ENCODE results near the gene SCGB3A1.

The SCGB3A1 gene

DNA sequence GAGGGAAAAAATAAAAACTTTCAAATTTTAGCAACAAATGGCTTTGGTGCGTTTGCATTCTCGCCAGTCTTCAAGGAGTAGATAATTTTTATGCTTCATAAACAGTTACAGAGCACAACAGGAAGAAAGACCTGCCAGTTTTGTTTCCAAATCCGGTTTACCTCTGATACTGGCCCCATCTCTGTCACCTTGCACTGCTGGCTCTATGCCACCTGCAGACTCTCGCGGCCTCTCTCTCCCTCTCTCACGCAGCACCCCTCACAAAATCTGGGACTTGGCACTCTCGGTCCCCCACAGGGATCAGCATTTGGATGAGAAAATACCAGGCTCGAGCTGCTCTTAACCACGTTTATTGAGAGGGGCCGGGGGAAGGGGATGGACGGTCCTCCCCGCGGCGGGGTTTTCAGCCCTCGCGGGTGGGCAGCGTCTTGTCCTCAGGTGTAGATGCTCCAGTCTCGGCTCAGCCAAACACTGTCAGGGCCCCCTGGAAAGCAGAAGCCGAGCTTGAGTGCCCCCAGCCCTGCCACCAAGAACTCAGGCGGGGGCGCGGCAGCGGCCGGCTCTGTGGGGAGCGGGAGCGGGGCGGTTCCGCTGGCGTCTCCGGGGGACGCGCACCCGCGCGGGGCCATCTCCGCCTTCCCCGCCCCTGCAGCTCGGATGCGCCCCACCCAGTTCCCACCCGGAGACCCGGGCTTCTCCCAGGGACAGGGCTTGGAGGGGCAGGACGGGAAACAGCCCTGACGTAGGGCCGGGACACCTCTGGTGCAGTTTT is 1.3 kb downstream of the SCGB3A1 start:
- Histone ChIP-seq H3K36me3 (replicated peaks in 1 of 2; ENCODE audit: control insufficient read depth in 2 of 2, insufficient read depth in 2 of 2, low read length in 2 of 2) (no peaks in the 10 kb centered on the region), H3K4ac (ENCODE audit: low read length) (no peak overlapping the region), H2BK12ac (ENCODE audit: low read length) (no peak overlapping the region), H3K9me3 (replicated peaks in 1 of 2; ENCODE audit: control insufficient read depth in 2 of 2, insufficient read depth in 1 of 2, low read depth in 1 of 2, low read length in 2 of 2) (no peaks in the 10 kb centered on the region), H2BK5ac (ENCODE audit: low read length) (no peak overlapping the region), H3K4me3 (ENCODE audit: low read length in 2 of 2) (peak overlapping the region in 1 of 2 donors; percentile 68), H2BK120ac (ENCODE audit: low read depth, low read length) (no peak overlapping the region), H3K14ac (ENCODE audit: low read length) (peak overlapping the region; percentile 21), H3K27ac (replicated peaks; ENCODE audit: low read length) (no peak overlapping the region), H4K91ac (ENCODE audit: low read depth, low read length, poor library complexity) (no peak overlapping the region), H3K79me1 (ENCODE audit: low read depth, low read length) (peaks cover under 1% of the 10 kb centered on the region), H3K4me1 (ENCODE audit: control insufficient read depth in 2 of 2, insufficient read depth in 1 of 2, low read depth in 1 of 2, low read length in 2 of 2) (peaks cover 0 to 5% of the 10 kb centered on the region in 2 donors), H2AK5ac (ENCODE audit: low read depth, low read length) (no peak overlapping the region), H2AFZ (ENCODE audit: low read length) (peak overlapping the region; percentile 82), H3K27me3 (ENCODE audit: control insufficient read depth in 3 of 3, insufficient read depth in 3 of 3, low read depth in 1 of 3, low read length in 3 of 3) (peaks cover 7 to 56% (median 45%) of the 10 kb centered on the region in 3 experiments), H2BK15ac (ENCODE audit: low read length) (peak overlapping the region; percentile 49), H3K18ac (ENCODE audit: low read length) (peak overlapping the region; percentile 87), H3K9ac (ENCODE audit: low read depth, low read length, poor library complexity) (no peak overlapping the region), H3K4me2 (ENCODE audit: insufficient read depth, low read length, poor library complexity, severe bottlenecking) (peak overlapping the region; percentile 75), H4K8ac (ENCODE audit: low read depth, low read length) (no peak overlapping the region), H3K23ac (ENCODE audit: low read depth, low read length, poor library complexity) (no peak overlapping the region)
- WGBS, 2 donors (ENCODE audit: extremely low coverage in 2 of 2, insufficient read length in 2 of 2, insufficient replicate concordance in 1 of 2) = no CpG with 5 or more reads among the region's 44 CpGs
- DNase-seq (ENCODE audit: low spot score) = no peak

DNA sequence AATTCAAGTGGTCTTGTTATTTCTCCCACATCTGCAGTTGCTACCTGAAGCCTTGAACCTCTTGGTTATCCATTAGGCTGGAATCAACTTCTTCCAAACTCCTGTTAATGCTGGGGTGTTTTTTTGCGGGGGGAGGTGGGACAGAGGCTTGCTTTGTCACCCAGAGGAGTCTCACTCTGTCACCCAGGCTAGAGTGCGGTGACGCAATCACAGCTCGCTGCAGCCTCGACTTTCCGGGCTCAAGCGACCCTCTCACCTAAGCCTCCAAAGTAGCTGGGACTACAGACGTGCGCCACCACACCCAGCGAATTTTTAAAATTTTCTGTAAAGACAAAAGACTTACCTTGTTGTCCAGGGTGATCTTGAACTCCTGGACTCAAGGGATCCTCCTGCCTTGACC is 4.4 kb downstream of the SCGB3A1 start:
- no peaks in the 10 kb centered on the region for H3K36me3 ChIP-seq (replicated peaks in 1 of 2; ENCODE audit: control insufficient read depth in 2 of 2, insufficient read depth in 2 of 2, low read length in 2 of 2)
- no CpG with 5 or more reads among the region's 10 CpGs for WGBS, 2 donors (ENCODE audit: extremely low coverage in 2 of 2, insufficient read length in 2 of 2, insufficient replicate concordance in 1 of 2)
- H3K27ac ChIP-seq (replicated peaks; ENCODE audit: low read length) = no peak overlapping the region
- no peak overlapping the region for H2BK15ac ChIP-seq (ENCODE audit: low read length)
- no peak overlapping the region for H3K4ac ChIP-seq (ENCODE audit: low read length)
- peaks cover 7 to 39% (median 38%) of the 10 kb centered on the region in 3 experiments for H3K27me3 ChIP-seq (ENCODE audit: control insufficient read depth in 3 of 3, insufficient read depth in 3 of 3, low read depth in 1 of 3, low read length in 3 of 3)
- no peaks in the 10 kb centered on the region for H3K9me3 ChIP-seq (replicated peaks in 1 of 2; ENCODE audit: control insufficient read depth in 2 of 2, insufficient read depth in 1 of 2, low read depth in 1 of 2, low read length in 2 of 2)
- no peak overlapping the region for H2AK5ac ChIP-seq (ENCODE audit: low read depth, low read length)
- no peak overlapping the region for H2BK12ac ChIP-seq (ENCODE audit: low read length)
- no peak overlapping the region for H2BK5ac ChIP-seq (ENCODE audit: low read length)
- H3K79me1 ChIP-seq (ENCODE audit: low read depth, low read length) = no peaks in the 10 kb centered on the region
- H4K91ac ChIP-seq (ENCODE audit: low read depth, low read length, poor library complexity) = no peak overlapping the region
- H2AFZ ChIP-seq (ENCODE audit: low read length) = no peak overlapping the region
- no peaks in the 10 kb centered on the region for H3K4me1 ChIP-seq (ENCODE audit: control insufficient read depth in 2 of 2, insufficient read depth in 1 of 2, low read depth in 1 of 2, low read length in 2 of 2)
- no peak overlapping the region for H3K18ac ChIP-seq (ENCODE audit: low read length)
- H3K4me2 ChIP-seq (ENCODE audit: insufficient read depth, low read length, poor library complexity, severe bottlenecking) = no peak overlapping the region
- no peak overlapping the region for H2BK120ac ChIP-seq (ENCODE audit: low read depth, low read length)
- H3K23ac ChIP-seq (ENCODE audit: low read depth, low read length, poor library complexity) = no peak overlapping the region
- H4K8ac ChIP-seq (ENCODE audit: low read depth, low read length) = no peak overlapping the region
- DNase-seq (ENCODE audit: low spot score) = no peak
- H3K4me3 ChIP-seq (ENCODE audit: low read length in 2 of 2) = no peak overlapping the region
- H3K14ac ChIP-seq (ENCODE audit: low read length) = no peak overlapping the region
- H3K9ac ChIP-seq (ENCODE audit: low read depth, low read length, poor library complexity) = no peak overlapping the region

- Histone ChIP-seq H3K79me1 (ENCODE audit: low read depth, low read length) (no peaks in the 10 kb centered on the region), H2AK5ac (ENCODE audit: low read depth, low read length) (no peak overlapping the region), H2BK12ac (ENCODE audit: low read length) (no peak overlapping the region), H3K36me3 (replicated peaks in 1 of 2; ENCODE audit: control insufficient read depth in 2 of 2, insufficient read depth in 2 of 2, low read length in 2 of 2) (no peaks in the 10 kb centered on the region), H3K9ac (ENCODE audit: low read depth, low read length, poor library complexity) (no peak overlapping the region), H3K4me3 (ENCODE audit: low read length in 2 of 2) (no peak overlapping the region), H3K23ac (ENCODE audit: low read depth, low read length, poor library complexity) (no peak overlapping the region), H3K27me3 (ENCODE audit: control insufficient read depth in 3 of 3, insufficient read depth in 3 of 3, low read depth in 1 of 3, low read length in 3 of 3) (peaks cover 7 to 33% (median 31%) of the 10 kb centered on the region in 3 experiments), H3K18ac (ENCODE audit: low read length) (no peak overlapping the region), H3K9me3 (replicated peaks in 1 of 2; ENCODE audit: control insufficient read depth in 2 of 2, insufficient read depth in 1 of 2, low read depth in 1 of 2, low read length in 2 of 2) (no peaks in the 10 kb centered on the region), H2BK120ac (ENCODE audit: low read depth, low read length) (no peak overlapping the region), H2BK15ac (ENCODE audit: low read length) (no peak overlapping the region), H3K14ac (ENCODE audit: low read length) (no peak overlapping the region), H3K4me2 (ENCODE audit: insufficient read depth, low read length, poor library complexity, severe bottlenecking) (no peak overlapping the region), H3K4me1 (ENCODE audit: control insufficient read depth in 2 of 2, insufficient read depth in 1 of 2, low read depth in 1 of 2, low read length in 2 of 2) (no peaks in the 10 kb centered on the region), H3K27ac (replicated peaks; ENCODE audit: low read length) (no peak overlapping the region), H2AFZ (ENCODE audit: low read length) (no peak overlapping the region), H2BK5ac (ENCODE audit: low read length) (no peak overlapping the region), H4K91ac (ENCODE audit: low read depth, low read length, poor library complexity) (no peak overlapping the region), H3K4ac (ENCODE audit: low read length) (no peak overlapping the region), H4K8ac (ENCODE audit: low read depth, low read length) (no peak overlapping the region)
- no CpG with 5 or more reads among the region's 3 CpGs for WGBS, 2 donors (ENCODE audit: extremely low coverage in 2 of 2, insufficient read length in 2 of 2, insufficient replicate concordance in 1 of 2)
- DNase-seq (ENCODE audit: low spot score) = no peak
Measured at GRCh38 chr5:180586204-180586603, 5.1 kb downstream of the SCGB3A1 start.

GRCh38 chr5:180583738-180584137 is 7.6 kb downstream of the SCGB3A1 start:
- H3K23ac ChIP-seq (ENCODE audit: low read depth, low read length, poor library complexity) = no peak overlapping the region
- no peak overlapping the region for H3K4me3 ChIP-seq (ENCODE audit: low read length in 2 of 2)
- no CpG with 5 or more reads among the region's 2 CpGs for WGBS, 2 donors (ENCODE audit: extremely low coverage in 2 of 2, insufficient read length in 2 of 2, insufficient replicate concordance in 1 of 2)
- no peaks in the 10 kb centered on the region for H3K79me1 ChIP-seq (ENCODE audit: low read depth, low read length)
- H3K18ac ChIP-seq (ENCODE audit: low read length) = no peak overlapping the region
- H3K36me3 ChIP-seq (replicated peaks in 1 of 2; ENCODE audit: control insufficient read depth in 2 of 2, insufficient read depth in 2 of 2, low read length in 2 of 2) = peaks cover 0 to 5% of the 10 kb centered on the region in 2 donors
- H2BK120ac ChIP-seq (ENCODE audit: low read depth, low read length) = no peak overlapping the region
- H2BK12ac ChIP-seq (ENCODE audit: low read length) = no peak overlapping the region
- no peak overlapping the region for H2BK5ac ChIP-seq (ENCODE audit: low read length)
- H3K9me3 ChIP-seq (replicated peaks in 1 of 2; ENCODE audit: control insufficient read depth in 2 of 2, insufficient read depth in 1 of 2, low read depth in 1 of 2, low read length in 2 of 2) = no peaks in the 10 kb centered on the region
- no peak overlapping the region for H2AFZ ChIP-seq (ENCODE audit: low read length)
- H3K27ac ChIP-seq (replicated peaks; ENCODE audit: low read length) = no peak overlapping the region
- no peak for DNase-seq (ENCODE audit: low spot score)
- no peak overlapping the region for H3K14ac ChIP-seq (ENCODE audit: low read length)
- no peak overlapping the region for H4K8ac ChIP-seq (ENCODE audit: low read depth, low read length)
- no peak overlapping the region for H2AK5ac ChIP-seq (ENCODE audit: low read depth, low read length)
- no peak overlapping the region for H3K9ac ChIP-seq (ENCODE audit: low read depth, low read length, poor library complexity)
- no peak overlapping the region for H3K4ac ChIP-seq (ENCODE audit: low read length)
- H4K91ac ChIP-seq (ENCODE audit: low read depth, low read length, poor library complexity) = no peak overlapping the region
- H3K27me3 ChIP-seq (ENCODE audit: control insufficient read depth in 3 of 3, insufficient read depth in 3 of 3, low read depth in 1 of 3, low read length in 3 of 3) = peaks cover 0 to 10% (median 8%) of the 10 kb centered on the region in 3 experiments
- no peak overlapping the region for H2BK15ac ChIP-seq (ENCODE audit: low read length)
- H3K4me2 ChIP-seq (ENCODE audit: insufficient read depth, low read length, poor library complexity, severe bottlenecking) = no peak overlapping the region
- no peaks in the 10 kb centered on the region for H3K4me1 ChIP-seq (ENCODE audit: control insufficient read depth in 2 of 2, insufficient read depth in 1 of 2, low read depth in 1 of 2, low read length in 2 of 2)
